Measurements from ENCODE around the gene GNMT.

GRCh38 chr6:42923666-42924065 is 36.9 kb upstream of the GNMT start:
- TF ChIP-seq CTCF (IDR thresholded peaks at IDR 0.05; ENCODE audit: low read length) = no peak
- no peak for TF ChIP-seq EZH2 (IDR thresholded peaks at IDR 0.05; ENCODE audit: borderline replicate concordance, low read length)
